Right ventricle myocardium superior (tissue), 1 donor: ENCODE data around the gene SPATA31D4. TPM values are rescaled to one million over a fixed set of nuclear protein-coding genes. Genes with fewer than 3 reads are reported as not detected.
"Not testable (repeated sequence)": the region's sequence is repeated elsewhere in the genome, so short reads cannot be mapped to it uniquely, and the experiment has no call there.

Source experiments
- ATAC-seq: fragments of 200-7000 bp; cut with Tn5 transposase; one replicate; pipeline ENCODE4 v1.9.1; 2020; ENCODE audit warnings: mild to moderate bottlenecking; ENCODE audit not compliant: poor library complexity
- DNase-seq: peaks from one replicate; pipeline ENCODE4 v3.0.0-alpha.2; 2020
- intact Hi-C: fragments of 100-400 bp; cut with DNase I; formaldehyde crosslinking; loops from one replicate; pipeline ENCODE4 v1.11.2; 2022
- long read RNA-seq: library from polyadenylated mRNA; unstranded; transcript quantifications from one replicate; pipeline ENCODE4 v2.0.0, GENCODE V29; 2021
- total RNA-seq: library from RNA; stranded (reverse); fragmentation: NEBNext Ultra II Directional; extraction: Animal tissue kit (Norgen Biotek cat#: 25700); gene quantifications from one replicate; pipeline ENCODE4 v1.2.1, GENCODE V29; 2021
- donor health status: DM: no; HTN: yes; CAD: no; lungs with severe emphysema.

The SPATA31D4 gene
- total RNA-seq: not detected
- long read RNA-seq: 0 reads

GRCh38 chr9:81928305-81928704 is at the start of gene SPATA31D4:
TSS of gene SPATA31D4 (plus strand) at chr9:81928428. CDS start at chr9:81928514, 86 bp downstream.
- intact Hi-C loops, ATAC-seq, DNase-seq: not testable (repeated sequence)

- ATAC-seq: no peak
- DNase-seq: no peak
- intact Hi-C loops: no loop called here
Observed at GRCh38 chr9:81878530-81878929, 49.7 kb upstream of the SPATA31D4 start.

DNA sequence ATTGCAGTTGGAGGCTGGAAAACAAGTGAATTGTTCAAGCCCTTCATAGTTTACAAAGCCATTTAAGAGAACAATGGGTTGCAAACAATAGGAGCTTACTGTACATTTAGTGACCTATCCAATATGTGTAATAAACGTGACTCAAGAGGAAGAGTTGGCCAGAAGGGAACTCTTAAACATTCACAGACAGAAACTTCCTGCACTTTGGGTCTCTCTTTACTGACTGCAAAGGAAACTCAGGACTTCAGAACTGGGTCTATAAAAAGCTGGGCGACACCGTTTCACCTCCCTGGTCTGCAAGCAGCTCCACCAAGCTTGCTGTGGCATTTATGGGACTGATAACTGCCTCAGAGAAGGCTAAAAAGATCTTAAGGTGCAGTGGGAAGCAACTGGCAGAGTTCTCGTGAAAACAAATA is 48.7 kb upstream of the SPATA31D4 start:
- ATAC-seq (peak; percentile 29), DNase-seq (no peak)
- intact Hi-C loops: no loop called here

DNA sequence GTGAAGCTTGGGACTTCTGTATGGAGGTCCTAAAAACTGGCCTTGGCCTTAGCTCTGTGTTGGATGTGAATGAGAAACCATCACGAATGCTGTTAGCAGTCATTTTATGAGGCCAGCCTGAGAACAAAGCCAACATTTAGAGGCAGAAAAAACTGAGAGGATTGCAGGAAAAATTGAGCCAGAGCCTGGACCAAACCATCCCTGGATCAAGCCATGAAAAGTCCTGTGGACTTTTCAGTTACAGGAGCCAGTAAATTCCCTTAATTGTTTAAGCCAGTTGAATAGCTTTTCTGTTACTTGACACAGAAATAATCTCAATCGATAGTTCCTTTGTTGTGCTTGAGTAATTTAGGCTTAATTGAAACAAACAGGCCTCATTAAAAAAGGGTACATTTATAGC is 42.6 kb upstream of the SPATA31D4 start:
- intact Hi-C loops: no loop called here
- ATAC-seq: no peak
- DNase-seq: no peak

GRCh38 chr9:81886665-81887064 is 41.6 kb upstream of the SPATA31D4 start:
- ATAC-seq (no peak), DNase-seq (no peak)
- intact Hi-C loops: no loop called here

DNA sequence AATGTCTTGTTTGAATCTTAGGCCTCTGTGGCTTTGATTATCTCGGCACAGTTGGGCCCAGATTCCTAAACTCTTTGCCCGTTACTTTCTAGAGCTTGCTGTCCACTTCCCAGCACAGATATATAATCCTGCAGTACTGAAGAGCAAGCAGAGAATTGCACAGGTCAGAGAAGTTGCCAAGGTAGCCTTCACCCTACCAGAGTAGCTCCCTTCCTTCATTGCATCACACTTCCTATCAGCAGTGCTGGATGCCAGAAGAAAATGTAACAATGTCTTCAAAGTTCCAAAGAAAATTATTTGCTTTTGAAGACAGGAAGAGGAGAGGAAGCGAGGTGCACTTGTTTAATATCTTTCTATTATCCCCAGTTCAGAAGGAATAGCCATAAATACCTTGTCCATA is 38.1 kb upstream of the SPATA31D4 start:
- intact Hi-C loops: no loop called here
- ATAC-seq (no peak), DNase-seq (no peak)

DNA sequence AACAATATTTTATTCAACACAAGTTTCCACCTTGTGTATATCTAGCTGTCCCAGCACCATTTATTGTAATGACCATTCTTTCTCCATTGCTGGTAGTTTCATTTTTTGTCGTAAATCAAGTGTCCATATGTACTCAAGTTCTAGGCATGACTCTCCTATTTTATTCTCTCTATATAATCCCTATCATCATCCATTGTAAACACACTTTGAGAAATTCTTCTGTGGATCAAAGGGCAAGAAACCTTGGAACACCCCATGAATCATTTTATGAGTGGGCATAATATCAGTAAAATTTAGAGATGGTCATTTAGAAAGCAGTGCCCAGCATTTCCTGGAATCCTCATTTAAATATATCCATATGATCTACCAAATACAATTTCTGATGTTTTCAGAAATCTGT is 35.8 kb upstream of the SPATA31D4 start:
- intact Hi-C loops: no loop called here
- ATAC-seq: no peak
- DNase-seq: no peak

DNA sequence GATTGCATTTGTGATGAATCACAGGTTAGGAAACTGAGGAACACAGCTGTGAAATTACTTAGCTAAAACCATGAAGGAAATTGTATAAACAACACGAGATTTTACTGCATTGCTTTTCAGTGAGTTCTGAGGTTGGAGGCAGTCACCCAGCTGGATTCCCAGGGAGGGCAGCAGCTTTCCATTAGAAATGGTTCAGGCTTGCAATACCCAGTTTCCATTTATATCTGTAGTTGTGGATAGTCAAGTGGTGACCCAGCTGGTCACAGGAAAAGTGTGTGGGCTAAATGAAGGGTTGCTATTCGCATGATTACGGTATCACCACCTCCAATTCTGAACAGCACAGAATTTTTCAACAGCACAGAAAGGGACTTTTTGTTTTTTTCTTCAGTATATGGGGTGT is 34.3 kb upstream of the SPATA31D4 start:
- intact Hi-C loops: no loop called here
- no peak for ATAC-seq
- DNase-seq: no peak

DNA sequence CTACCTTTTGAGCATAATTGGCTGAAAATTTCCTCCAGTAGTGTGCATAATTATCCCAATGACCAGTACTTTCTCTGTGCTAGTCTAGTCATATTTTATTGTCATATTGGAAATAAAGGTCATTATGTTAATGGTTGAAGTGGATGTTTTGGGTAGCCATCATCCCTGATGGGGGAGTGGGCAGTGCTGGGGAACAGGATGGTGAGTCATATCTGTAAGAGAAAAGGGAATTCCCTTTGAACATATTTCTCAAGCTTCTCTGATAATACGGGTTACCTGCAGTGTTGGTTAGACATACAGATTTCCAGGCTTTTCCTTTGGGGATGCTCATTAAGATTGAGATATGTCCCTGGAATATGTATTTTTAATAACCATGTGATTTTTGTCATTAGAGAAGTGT is 33.3 kb upstream of the SPATA31D4 start:
- DNase-seq (no peak), ATAC-seq (no peak)
- intact Hi-C loops: no loop called here

GRCh38 chr9:81896070-81896469 is 32.2 kb upstream of the SPATA31D4 start:
- DNase-seq: no peak
- no peak for ATAC-seq
- intact Hi-C loops: no loop called here

- intact Hi-C loops: no loop called here
- no peak for DNase-seq
- ATAC-seq: no peak
Observed at GRCh38 chr9:81898851-81899250, 29.4 kb upstream of the SPATA31D4 start.

DNA sequence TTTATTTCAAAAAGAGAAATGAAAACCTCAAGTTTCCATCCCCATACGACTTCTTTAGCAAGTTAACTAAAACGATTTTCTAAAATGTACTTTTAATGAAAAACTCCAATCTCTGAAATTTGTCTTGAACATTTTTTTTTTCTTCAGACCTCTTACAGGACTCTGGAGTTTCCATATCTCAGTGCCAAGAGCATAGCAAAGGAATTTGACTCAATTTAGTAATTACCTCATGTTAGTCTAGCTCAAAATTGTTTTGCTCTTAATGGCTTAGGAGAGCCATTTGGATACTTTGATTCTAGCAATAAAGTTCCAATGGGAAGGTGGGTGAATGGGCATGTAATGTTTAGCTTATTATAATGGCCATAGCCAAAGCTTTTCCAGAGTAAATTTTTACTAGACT is 26.0 kb upstream of the SPATA31D4 start:
- DNase-seq (no peak), ATAC-seq (no peak)
- intact Hi-C loops: no loop called here

- no peak for ATAC-seq
- DNase-seq: no peak
- intact Hi-C loops: no loop called here
Observed at GRCh38 chr9:81902626-81903025, 25.6 kb upstream of the SPATA31D4 start.

DNA sequence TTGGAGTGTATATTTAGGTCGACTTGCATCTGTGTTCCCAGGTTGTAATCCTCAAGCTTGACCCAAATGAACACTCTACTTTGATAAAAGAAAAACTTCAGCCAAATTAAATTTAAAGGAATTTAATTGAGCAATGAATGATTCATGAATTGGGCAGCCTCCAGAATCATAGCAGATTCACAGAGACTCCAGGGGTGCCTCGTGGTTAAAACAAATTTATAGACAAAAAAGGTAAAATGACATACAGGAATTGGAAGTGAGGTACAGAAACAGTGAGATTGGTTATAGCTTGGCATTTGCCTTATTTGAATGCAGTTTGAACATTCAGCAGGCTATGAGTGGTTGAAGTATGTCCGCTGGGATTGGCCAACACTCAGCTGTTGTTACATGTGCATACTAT is 21.6 kb upstream of the SPATA31D4 start:
- no peak for DNase-seq
- intact Hi-C loops: no loop called here
- no peak for ATAC-seq

DNA sequence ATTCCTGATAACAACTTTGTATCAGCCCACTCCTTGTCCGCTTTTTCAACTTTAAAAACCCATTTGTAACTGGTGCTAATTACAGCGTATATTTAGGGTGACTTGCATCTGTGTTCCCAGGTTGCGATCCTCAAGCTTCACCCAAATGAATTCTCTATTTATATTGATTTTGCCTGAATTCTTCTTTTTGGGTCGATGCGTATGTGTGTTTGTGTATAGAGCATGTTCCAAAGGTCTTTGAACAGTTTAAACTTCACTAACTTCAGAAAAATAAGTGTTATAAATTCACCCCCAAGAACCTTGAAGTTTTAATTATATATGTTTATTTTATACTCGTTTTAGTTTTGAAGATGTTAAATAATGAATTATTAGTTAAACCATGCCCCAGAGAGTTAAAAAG is 16.1 kb upstream of the SPATA31D4 start:
- ATAC-seq: no peak
- intact Hi-C loops: no loop called here

DNA sequence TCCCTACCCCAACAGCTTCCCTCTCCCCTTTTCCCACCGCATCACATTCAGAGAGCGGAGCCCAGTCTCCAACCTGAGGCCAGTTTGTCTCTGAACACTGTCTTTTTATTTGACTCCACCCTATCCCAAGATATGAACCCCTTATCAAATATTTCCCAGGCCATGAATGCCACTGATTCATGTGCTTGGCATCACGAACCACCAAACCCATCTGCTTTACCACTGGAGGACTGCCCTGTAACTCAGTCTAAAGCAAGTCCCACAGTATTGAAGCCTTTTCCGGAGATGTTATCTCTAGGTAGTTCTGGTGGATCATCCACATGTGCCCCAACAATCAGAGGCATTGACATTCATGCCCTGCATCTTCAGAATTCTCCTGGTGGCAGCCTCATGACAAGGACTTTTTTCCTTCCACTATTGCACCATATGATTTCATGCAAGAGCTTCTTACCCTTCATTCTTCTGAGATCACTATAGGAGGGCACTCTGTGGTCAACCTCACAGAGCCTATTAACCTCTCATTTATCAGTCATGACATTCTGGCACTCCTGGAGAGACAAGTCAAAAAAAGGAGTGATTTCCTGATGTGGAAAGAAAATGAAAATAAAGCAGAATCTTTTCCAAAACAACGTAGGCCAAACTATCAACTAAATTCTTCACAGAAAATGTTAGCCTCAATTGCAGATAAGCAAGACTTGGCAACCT is 12.3 kb upstream of the SPATA31D4 start:
- no peak for ATAC-seq
- DNase-seq: no peak
- intact Hi-C loops: no loop called here

More for the DNA sequence above, 16.1 kb upstream of the SPATA31D4 start:
- no peak for DNase-seq

DNA sequence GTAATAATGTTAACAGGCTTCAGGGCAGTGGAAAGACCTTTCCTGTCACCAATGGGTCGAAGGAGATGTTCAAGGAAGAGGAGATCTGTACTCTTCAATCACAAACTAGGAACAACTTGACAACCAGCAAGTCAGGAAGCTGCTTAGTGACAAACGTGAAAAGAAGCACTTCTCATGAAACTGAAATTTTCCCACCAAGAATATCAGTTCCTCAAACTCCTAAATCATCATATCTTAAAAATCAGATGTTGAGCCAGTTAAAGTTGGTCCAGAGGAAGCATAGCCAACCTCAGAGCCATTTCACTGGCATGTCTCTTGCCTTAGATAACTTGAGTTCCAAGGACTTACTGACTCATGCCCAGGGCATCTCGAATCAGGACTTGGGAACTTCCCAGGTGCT is 9.7 kb upstream of the SPATA31D4 start:
- DNase-seq, intact Hi-C loops, ATAC-seq: not testable (repeated sequence)

- DNase-seq, ATAC-seq, intact Hi-C loops: not testable (repeated sequence)
Observed at GRCh38 chr9:81930147-81930546, 1.9 kb downstream of the SPATA31D4 start.

- DNase-seq, intact Hi-C loops, ATAC-seq: not testable (repeated sequence)
Observed at GRCh38 chr9:81933547-81933946, 5.3 kb downstream of the SPATA31D4 start.

GRCh38 chr9:81943393-81943792 is 15.2 kb downstream of the SPATA31D4 start, which contains the start of gene SPATA31D3:
TSS of gene SPATA31D3 (plus strand) at chr9:81943500. CDS start at chr9:81943586, 86 bp downstream.
- ATAC-seq, intact Hi-C loops: not testable (repeated sequence)

DNA sequence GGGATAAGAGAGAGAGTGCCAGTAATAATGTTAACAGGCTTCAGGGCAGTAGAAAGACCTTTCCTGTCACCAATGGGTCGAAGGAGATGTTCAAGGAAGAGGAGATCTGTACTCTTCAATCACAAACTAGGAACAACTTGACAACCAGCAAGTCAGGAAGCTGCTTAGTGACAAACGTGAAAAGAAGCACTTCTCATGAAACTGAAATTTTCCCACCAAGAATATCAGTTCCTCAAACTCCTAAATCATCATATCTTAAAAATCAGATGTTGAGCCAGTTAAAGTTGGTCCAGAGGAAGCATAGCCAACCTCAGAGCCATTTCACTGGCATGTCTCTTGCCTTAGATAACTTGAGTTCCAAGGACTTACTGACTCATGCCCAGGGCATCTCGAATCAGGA is 20.4 kb downstream of the SPATA31D4 start:
- ATAC-seq, intact Hi-C loops, DNase-seq: not testable (repeated sequence)

More at GRCh38 chr9:81943393-81943792, 15.2 kb downstream of the SPATA31D4 start, which contains the start of gene SPATA31D3:
- not testable (repeated sequence) for DNase-seq
